Measurements from ENCODE around the gene TTYH3.

The TTYH3 gene

DNA sequence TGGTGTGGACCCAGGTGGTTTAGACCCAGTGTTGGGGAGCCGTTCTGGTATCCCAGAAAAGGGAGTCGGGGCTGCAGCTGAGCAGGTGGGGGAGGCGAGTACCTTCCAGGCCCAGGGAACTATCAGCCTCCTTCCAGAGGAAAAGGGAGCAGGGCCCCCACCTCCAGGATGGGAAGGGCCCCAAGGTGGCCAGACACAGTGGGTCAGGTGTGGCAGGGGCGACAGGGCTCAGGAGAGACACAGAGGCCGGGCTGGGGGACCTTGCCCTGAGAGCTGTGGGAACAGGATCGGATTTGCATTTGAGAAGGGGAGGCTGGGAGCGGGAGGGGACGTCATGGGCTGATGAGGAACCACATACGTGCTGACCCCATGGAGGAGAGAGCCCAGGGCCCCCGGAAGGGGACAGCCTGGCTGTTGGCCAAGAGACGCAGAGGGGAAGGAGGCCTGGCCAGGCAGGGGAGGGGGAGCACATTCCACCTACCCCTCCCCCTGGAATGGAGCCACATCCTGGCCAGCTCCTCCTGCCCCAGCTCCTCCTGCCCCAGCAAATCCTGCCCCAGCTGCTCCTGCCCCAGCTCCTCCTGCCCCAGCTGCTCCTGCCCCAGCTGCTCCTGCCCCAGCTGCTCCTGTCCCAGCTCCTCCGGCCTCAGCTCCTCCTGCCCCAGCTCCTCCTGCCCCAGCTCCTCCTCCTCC is 9.7 kb upstream of the TTYH3 start:
- Histone ChIP-seq H3K27me3 (no peaks in the 10 kb centered on the region), H3K4me1 (peaks cover 0 to 53% (median 48%) of the 10 kb centered on the region in 4 donors), H3K9me3 (no peaks in the 10 kb centered on the region), H3K4me3 (no peak overlapping the region), H3K27ac (peak overlapping the region in 1 of 2 donors; percentile 38), H3K36me3 (no peaks in the 10 kb centered on the region)
- TF ChIP-seq, protein P1, sequence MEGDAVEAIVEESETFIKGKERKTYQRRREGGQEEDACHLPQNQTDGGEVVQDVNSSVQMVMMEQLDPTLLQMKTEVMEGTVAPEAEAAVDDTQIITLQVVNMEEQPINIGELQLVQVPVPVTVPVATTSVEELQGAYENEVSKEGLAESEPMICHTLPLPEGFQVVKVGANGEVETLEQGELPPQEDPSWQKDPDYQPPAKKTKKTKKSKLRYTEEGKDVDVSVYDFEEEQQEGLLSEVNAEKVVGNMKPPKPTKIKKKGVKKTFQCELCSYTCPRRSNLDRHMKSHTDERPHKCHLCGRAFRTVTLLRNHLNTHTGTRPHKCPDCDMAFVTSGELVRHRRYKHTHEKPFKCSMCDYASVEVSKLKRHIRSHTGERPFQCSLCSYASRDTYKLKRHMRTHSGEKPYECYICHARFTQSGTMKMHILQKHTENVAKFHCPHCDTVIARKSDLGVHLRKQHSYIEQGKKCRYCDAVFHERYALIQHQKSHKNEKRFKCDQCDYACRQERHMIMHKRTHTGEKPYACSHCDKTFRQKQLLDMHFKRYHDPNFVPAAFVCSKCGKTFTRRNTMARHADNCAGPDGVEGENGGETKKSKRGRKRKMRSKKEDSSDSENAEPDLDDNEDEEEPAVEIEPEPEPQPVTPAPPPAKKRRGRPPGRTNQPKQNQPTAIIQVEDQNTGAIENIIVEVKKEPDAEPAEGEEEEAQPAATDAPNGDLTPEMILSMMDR (IDR thresholded peaks at IDR 0.05): no peak
- DNase-seq: no peak
- intact Hi-C loops (cut with DNase I; ENCODE audit: low total_unique reads): no loop called here

DNA sequence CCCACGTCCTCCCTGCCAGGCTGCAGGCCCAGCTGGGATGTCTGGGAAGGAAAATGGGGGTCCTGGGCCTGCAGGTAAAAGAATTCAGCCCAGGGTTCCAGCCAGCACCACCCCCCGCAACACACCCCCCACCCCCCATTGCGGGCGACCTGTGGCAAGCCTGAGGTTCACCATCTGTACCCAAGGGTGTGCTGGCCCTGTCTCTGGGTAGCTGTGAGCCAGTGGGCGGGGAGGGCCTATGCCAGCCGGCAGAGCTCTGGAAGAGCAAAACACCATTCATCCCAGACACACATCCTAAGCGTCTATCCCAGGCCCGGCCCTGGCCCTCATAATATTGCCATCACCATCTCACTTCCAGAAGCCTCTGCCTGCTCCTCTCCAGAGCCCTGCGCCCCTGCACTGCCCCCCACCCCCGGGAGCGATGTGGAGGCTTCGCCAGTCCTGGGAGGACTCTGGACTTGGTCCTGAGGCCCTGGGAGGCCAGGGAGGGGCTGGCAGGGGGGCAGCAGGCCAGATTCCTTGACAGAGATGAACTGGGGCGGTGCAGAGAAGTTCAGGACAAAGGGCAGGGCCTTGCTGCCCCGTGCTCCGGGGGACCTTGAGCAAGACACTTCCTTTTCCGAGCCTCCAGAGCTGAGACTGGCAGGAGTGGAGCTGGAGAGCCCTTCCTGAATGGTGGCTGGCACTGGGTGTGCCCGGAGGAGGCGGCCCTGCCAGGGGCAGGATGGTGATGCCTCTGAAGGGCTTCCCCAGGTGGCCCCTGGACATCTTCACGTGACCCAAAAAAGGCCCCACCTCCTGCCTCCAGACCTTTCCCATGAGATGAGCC is 8.7 kb upstream of the TTYH3 start:
- TF ChIP-seq, protein P1 (IDR thresholded peaks at IDR 0.05): no peak
- Histone ChIP-seq H3K36me3 (no peaks in the 10 kb centered on the region), H3K4me1 (peaks cover 0 to 43% (median 38%) of the 10 kb centered on the region in 4 donors), H3K9me3 (no peaks in the 10 kb centered on the region), H3K4me3 (no peak overlapping the region), H3K27ac (no peak overlapping the region), H3K27me3 (no peaks in the 10 kb centered on the region)
- intact Hi-C loops (cut with DNase I; ENCODE audit: low total_unique reads): no loop called here
- DNase-seq: peak in 1 of 2 donors; percentile 60

DNA sequence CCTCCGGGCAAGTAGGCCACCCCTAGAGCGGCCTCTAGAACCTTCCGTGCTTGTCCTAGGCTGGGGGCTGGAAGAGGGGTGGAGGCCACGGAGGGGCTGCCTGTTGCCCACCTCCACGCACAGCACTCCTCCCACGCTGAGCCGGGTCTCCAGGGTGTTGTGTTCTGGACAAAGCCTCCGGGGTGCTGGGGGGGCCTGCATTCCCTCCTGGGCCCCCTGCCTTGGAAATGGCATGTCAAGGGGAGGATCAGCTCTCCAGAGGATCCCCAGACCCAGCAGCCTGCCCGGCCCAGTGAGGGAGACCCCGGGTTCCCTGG is 8.1 kb upstream of the TTYH3 start:
- intact Hi-C loops (cut with DNase I; ENCODE audit: low total_unique reads): no loop called here
- DNase-seq: no peak
- no peaks in the 10 kb centered on the region for H3K9me3 ChIP-seq
- H3K4me3 ChIP-seq: no peak overlapping the region
- no peaks in the 10 kb centered on the region for H3K36me3 ChIP-seq
- TF ChIP-seq, protein P1 (IDR thresholded peaks at IDR 0.05): no peak
- H3K27me3 ChIP-seq: no peaks in the 10 kb centered on the region
- H3K4me1 ChIP-seq: peaks cover 0 to 37% (median 32%) of the 10 kb centered on the region in 4 donors
- no peak overlapping the region for H3K27ac ChIP-seq

DNA sequence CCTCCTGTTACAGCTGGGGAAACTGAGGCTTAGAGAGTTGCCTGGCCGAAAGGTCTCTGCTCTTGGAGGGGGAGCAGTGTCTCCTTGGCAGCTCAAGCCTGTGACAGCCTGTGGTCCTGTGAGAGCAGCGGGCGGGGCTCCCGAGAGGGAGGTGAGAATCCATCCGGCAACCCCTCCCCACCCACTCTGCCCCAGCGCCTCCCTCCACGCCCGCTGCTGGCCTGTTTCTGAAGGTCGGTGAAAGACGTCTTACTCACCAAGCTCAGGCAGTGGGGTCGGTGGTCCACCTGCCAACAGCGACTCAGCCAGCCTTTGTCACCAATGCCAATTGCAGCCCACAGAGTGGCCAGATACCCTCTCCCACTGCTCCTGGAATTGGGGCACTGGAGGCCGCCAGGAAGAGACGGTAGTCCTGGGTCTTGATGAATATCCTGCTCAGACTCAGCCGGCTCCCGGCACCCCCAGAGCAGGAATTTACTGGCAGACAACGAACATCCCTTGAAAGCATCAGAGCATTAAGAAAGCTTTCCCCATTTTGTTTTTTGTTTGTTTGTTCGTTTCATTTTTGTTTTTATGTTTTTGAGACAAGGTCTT is 7.4 kb upstream of the TTYH3 start:
- no peak overlapping the region for H3K27ac ChIP-seq
- DNase-seq: no peak

DNA sequence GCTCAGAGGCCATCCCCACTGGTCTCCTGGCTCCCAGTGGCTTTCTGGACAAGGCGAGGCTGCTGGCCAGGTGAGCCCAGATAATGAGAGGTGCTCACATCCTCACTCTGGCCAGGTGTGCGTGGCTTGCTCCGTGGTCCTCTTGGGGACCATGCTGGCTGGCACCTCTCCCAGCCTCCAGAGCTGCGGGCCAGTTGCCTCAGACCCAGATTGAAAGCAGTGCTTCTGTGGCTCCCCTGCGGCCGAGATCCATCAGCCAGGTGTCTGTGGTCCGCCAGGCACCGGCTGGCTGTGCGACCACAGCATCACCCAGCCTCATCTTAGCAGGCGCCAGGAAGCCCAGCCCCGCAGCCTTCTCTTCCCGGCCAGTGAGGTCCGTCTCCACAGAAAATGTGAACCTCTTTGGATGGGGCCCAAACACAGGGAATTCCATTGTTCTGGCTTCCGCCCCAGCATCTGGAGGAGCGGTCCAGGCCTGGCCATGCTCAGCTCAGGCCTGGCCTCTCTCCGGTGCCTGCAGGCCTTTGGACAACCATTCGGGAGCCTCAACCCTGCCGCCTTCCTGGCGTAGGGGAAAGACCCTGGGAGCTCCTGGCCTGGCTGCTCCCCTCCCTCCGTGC is 5.2 kb upstream of the TTYH3 start:
- intact Hi-C loops (cut with DNase I; ENCODE audit: low total_unique reads): no loop called here
- no peaks in the 10 kb centered on the region for H3K36me3 ChIP-seq
- TF ChIP-seq, protein P1 (IDR thresholded peaks at IDR 0.05): no peak

More for the DNA sequence above, 7.4 kb upstream of the TTYH3 start:
- H3K36me3 ChIP-seq: no peaks in the 10 kb centered on the region
- no peaks in the 10 kb centered on the region for H3K27me3 ChIP-seq
- intact Hi-C loops (cut with DNase I; ENCODE audit: low total_unique reads): no loop called here
- TF ChIP-seq, protein P1 (IDR thresholded peaks at IDR 0.05): no peak
- no peaks in the 10 kb centered on the region for H3K9me3 ChIP-seq
- H3K4me1 ChIP-seq: peaks cover 0 to 30% (median 26%) of the 10 kb centered on the region in 4 donors
- no peak overlapping the region for H3K4me3 ChIP-seq

More for the DNA sequence above, 5.2 kb upstream of the TTYH3 start:
- Histone ChIP-seq H3K4me3 (no peak overlapping the region), H3K9me3 (no peaks in the 10 kb centered on the region), H3K27ac (no peak overlapping the region), H3K27me3 (no peaks in the 10 kb centered on the region), H3K4me1 (peaks cover 0 to 26% (median 18%) of the 10 kb centered on the region in 4 donors)
- no peak for DNase-seq
